HuH-7.5 (cell line): ENCODE data around the gene CD244.
"Not testable (repeated sequence)": the region's sequence is repeated elsewhere in the genome, so short reads cannot be mapped to it uniquely, and the experiment has no call there.

ENCODE experiments used
- DNase-seq: peaks from one replicate; pipeline ENCODE4 v3.0.0; 2011; ENCODE audit warnings: low spot score

CD244 gene, protein sequence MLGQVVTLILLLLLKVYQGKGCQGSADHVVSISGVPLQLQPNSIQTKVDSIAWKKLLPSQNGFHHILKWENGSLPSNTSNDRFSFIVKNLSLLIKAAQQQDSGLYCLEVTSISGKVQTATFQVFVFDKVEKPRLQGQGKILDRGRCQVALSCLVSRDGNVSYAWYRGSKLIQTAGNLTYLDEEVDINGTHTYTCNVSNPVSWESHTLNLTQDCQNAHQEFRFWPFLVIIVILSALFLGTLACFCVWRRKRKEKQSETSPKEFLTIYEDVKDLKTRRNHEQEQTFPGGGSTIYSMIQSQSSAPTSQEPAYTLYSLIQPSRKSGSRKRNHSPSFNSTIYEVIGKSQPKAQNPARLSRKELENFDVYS

DNA sequence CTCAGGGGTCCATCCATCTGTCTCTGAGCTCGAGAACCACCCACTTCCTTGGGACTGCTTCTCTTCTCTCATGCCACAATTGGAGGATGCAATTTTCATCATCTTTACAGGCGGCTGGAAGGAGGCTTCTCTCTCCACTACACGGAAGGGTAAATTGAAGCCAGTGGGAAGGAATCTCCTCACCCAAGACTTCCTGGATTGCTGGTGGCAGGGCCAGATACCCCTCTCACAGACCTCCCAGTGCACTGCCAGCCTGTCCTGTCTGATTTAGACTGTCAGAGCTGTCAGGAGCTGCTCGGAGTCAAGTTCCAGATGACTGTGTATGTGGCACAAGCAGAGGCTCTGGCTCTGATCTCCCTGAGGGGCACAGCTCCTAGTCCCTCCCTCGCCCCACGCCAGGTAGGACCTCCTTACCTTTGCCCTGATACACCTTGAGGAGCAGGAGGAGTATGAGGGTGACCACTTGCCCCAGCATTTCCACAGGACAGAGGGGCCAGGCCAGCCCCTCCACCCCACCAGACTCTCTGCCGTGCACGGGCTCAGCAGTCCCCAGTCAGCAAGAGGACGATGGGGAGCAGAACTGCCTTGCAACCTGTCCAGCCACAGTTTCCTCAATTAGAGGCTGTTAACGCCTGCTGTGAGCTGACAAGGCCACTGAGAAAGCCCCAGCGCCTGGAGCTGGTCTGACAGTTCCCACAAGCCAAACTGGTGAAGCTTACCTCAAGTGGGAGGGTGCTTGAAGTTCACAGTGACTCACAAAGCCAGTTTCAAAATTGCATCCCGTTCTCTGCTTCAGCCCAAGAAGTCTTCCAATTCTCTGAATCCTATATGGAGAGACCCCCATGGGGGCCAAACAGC is at the start of gene CD244:
TSS of gene CD244 (minus strand) at position 685 of the 858 bp plus-strand sequence. CDS start at position 475, 210 bp downstream.
- no peak for DNase-seq

DNA sequence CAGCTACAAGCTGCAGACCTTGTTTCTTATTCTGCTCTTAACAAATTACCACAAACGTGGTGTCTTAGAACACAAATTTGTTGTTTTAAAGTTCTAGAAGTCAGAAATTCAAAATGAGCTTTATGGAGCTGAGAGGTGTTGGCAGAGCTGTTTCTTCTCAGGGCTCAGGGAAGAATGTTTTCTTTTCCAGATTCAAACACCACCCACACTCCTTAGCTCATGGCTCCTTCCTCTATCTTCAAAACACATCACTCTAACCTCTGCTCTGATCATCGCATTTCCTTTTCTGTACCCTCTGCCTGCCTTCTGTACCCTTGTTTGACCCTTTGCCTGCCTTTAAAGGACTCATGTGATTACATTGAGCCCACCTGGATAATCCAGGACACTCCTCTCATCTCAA is 49.2 kb upstream of the CD244 start:
- no peak for DNase-seq

DNA sequence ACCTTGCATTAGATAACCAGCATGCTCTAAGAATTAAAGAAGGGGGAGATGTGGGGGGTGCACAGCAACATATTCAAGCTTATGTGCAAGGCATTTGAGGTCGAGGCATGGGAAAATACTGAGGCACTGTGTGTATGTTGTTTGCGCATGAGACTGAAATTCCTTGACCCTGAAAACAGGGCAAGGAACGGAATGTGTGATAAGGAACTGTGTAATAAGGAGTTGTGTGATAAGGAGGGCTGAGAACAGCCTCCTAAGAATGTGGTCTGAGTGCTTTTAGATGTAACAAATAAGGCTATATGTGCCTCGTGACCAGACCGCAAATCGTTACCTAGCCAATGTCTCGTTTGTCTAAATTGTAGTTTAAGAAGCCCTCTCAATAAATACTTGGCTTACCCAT is 48.8 kb upstream of the CD244 start:
- DNase-seq, result no peak

DNA sequence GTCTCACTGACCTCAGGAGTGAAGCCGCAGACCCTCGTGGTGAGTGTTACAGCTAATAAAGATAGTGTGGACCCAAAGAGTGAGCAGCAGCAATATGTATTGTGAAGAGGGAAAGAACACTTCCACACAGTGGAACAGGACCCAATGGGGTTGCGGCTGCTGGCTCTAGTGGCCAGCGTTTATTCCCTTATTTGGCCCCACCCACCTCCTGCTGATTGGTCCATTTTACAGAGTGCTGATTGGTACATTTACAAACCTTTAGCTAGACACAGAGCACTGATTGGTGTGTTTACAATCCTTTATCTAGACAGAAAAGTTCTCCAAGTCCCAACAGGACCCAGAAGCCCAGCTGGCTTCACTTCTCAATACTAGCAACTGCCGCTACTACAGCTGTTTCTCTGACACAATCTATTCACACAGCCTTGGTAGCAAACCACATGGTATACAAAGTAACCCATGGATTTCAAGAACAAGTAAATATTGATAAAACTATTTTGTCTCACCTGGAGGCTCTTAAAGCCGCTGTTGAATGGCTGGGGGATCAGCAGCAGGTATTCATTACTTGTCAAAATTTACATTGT is 47.6 kb upstream of the CD244 start:
- no peak for DNase-seq

DNA sequence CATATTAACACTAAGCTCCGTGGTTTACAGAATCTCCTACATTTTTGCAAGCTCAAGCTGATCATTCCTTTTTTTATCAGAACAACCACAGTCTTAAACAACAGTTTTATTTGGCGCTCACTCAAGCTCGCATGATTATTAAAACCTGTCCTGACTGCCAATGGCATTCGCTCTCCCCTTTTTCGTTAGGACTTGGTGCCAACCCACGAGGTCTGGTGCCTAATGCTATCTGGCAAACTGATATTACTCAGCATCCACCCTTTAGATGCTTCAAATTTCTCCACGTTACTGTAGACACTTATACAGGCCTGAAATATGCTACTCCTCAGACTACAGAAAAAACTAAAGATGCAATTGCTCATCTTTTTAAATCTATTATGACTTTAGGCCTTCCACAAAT is 45.3 kb upstream of the CD244 start:
- no peak for DNase-seq

DNA sequence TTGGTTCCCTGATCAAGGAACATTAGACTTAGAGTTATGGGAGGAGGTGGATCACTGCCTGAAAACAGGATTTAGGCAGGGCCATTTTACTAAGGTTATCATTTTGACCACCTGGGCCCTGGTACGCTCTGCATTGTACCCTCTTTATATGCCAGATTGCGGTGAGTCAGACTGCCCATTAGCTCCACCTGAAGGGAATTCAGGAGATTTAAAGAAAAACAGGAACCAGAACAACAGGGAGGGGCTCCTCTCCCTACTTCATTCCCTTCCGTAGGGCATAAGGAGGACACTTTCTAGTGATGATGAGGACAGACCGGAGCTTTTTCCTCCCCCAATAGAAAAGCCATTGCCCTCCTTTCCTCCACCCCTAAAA is 42.9 kb upstream of the CD244 start:
- no peak for DNase-seq

DNA sequence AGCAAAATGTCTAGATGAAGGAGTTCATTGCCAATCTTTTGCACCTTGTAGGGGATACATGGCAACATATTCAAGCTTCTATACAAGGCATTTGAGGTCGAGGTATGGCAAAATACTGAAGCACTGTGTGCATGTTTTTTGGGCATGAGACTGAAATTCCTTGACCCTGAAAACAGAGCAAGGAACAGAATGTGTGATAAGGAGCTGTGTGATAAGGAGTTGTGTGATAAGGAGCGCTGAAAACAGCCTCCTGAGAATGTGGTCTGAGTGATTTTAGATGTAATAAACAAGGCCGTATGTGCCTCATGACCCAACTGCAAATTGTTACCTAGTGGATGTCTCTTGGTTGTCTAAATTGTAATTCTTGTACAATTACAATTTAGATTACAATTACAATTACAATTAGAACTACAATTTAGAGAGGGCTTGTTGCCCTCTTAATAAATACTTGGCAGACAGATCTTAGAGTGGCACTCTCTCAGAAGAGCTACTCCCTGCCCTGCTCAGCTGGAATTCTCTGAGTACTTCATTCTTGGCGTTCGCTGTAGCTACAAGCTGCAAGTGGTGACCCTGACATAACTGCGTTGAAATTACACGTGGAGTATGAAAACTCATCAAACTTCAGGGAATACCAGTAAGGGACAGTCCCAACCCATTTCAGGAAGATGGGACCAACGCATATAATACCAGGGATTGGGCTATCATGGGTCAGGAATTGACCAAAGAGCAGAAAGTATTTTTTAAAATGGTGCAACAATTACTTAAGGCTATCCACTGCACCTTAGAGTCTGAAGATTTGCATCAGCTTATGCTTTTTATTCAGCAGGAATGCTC is 42.3 kb upstream of the CD244 start:
- no peak for DNase-seq

DNA sequence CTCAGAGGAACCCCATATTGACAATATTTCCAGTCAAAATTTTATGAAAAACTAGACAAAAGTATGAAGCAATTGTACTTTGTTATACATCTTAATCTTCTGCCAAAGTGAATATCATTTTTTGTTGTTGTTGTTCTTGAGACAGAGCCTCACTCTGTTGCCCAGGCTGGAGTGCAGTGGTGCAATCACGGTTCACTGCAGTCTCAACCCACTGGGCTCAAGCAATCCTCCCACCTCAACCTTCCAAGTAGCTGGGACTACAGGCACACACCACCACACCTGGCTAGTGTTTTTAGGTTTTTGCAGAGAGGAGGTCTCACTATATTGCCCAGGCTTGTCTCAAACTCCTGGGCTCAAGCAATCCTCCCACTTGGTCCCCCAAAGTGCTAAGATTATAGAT is 39.6 kb upstream of the CD244 start:
- not testable (repeated sequence) for DNase-seq

DNA sequence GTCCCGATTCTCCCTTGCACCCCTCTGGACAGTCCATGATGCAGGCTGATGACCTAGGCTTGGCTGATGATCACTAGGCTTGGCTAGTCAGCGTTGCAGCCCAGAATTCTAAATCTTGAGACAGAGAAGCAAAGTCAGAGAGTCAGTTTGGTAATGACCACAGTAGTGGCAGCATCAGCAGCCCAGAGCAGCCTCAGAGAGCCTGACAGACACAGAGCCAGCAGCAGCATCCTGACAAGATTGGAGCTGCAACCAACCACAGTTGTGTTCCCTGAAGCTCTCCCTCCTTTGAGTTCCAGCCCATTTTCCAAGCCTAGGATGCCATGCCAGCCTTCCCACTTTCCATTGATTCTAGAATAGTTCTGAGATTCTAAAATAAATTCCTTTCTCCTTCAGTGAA is 39.1 kb upstream of the CD244 start:
- DNase-seq, result no peak

DNA sequence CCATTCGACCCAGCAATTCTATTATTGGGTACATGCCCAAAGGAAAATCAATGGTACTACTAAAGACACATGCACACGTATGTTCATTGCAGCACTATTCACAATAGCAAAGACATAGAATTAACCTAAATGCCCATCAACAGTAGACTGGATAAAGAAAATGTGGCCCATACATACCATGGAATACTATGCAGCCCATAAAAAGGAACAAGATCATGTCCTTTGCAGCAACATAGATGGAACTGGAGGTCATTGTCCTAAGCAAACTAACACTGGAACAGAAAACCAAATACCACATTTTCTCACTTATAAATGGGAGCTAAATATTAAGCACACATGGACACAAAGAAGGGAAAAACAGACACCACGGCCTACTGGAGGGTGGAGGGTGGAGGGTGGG is 38.0 kb upstream of the CD244 start:
- DNase-seq, result not testable (repeated sequence)

DNA sequence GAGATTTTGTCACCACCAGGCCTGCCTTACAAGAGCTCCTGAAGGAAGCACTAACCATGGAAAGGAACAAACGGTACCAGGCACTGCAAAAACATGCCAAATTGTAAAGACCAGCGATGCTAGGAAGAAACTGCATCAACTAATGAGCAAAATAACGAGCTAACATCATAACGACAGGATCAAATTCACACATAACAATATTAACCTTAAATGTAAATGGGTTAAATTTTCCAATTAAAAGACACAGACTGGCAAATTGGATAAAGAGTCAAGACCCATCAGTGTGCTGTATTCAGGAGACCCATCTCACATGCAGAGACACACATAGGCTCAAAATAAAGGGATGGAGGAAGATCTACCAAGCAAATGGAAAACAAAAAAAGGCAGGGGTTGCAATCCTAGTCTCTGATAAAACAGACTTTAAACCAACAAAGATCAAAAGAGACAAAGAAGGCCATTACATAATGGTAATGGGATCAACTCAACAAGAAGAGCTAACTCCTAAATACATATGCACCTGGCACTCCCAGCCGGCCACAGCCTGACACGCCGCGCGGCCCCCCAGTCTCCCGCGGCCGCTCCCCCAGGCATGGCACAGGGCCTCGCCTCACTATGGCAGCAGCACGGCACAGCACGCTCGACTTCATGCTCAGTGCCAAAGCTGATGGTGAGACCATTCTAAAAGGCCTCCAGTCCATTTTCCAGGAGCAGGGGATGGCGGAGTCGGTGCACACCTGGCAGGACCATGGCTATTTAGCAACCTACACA is 31.9 kb upstream of the CD244 start:
- not testable (repeated sequence) for DNase-seq

DNA sequence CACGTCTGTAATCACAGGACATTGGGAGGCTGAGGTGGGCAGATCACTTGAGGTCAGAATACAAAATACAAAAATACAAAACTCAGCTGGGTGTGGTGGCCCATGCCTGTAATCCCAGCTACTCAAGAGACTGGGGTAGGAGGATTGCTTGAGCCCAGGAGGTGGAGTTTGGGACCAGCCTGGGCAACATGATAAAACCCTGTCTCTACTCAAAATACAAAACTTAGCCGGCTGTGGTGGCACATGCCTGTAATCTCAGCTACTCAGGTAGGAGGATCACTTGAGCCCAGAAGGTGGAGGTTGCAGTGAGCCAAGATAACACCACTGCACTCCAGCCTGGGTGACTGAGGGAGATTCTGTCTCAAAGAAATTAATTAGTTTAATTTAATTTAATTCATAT is 28.8 kb upstream of the CD244 start:
- DNase-seq, result no peak

DNA sequence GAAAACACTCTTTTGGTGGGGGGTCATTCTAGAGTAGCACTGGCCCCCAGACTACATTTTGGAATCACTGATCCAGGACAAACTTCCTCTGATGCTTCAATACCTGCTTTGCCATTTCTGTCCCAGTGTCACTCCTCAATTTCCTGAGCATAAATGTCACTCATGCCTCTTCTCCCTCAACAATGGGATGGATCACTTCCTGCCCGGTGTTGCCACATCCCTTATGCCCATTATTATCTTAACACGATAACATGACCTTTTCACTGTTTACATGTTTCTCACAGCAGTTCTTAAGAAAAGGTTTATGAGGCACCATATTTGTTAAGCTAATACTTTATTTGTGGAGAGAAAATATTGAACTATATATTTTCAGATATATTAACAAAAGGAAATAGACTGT is 26.2 kb upstream of the CD244 start:
- no peak for DNase-seq

DNA sequence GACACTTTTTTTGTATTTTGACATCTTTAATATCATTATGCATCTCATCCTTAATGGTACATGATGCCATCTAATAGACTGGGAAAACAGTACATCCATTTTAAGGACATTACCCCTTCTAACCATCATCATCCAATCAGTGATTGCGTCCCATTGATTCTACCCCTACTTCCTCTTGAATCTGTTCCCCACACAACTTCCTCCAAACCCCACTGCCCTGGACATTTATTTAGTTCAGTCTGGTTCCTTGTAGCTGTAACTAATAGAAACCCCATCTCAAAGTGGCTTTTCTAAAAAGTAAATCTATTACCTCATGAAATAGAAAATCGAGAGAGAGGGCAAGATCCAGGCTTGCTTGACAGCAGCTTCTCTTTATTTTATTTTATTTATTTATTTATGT is 24.4 kb upstream of the CD244 start:
- DNase-seq, result no peak

DNA sequence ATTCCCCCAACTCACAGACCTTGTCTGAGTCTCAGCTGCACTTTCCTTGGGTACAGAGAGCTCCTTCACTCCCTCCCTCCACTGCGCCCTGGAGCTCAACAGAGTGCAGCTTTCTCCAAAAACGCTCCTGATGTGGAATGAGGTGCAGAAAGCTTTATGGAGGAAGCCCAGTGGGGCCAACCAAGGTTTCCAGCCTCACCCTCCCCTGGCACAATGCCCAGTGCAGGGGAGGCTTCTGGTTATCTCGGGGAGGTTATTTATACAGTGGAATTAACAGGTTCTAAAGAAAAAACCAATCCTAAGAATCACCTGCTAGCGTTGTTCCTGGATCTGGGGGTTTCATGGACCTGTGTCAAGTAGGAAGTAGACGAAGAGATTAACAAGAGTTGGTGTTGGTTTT is 22.4 kb upstream of the CD244 start, which contains the start of gene ITLN1:
TSS of gene ITLN1 (minus strand) at position 139 of the 400 bp plus-strand sequence. CDS start 303 bp downstream, outside the sequence.
- no peak for DNase-seq

DNA sequence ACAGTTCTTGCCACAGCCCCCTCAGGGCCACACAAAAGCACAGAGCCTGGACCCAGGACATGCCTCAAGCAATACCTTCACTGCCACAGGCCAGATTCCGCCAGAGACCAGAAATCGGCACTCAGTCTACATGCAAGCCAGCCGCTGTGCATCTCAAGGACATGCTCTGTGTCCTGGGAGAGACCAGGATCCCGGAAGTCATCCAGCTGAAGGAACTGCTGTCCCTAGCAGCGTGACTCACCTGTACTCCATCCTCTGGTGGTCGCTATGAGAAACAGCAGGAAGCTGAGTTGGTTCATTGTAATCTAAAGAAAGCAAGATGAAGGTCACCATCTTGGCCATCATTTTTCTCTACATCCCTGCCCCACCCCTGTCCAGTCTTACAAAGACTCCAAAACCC is 21.9 kb upstream of the CD244 start:
- no peak for DNase-seq

DNA sequence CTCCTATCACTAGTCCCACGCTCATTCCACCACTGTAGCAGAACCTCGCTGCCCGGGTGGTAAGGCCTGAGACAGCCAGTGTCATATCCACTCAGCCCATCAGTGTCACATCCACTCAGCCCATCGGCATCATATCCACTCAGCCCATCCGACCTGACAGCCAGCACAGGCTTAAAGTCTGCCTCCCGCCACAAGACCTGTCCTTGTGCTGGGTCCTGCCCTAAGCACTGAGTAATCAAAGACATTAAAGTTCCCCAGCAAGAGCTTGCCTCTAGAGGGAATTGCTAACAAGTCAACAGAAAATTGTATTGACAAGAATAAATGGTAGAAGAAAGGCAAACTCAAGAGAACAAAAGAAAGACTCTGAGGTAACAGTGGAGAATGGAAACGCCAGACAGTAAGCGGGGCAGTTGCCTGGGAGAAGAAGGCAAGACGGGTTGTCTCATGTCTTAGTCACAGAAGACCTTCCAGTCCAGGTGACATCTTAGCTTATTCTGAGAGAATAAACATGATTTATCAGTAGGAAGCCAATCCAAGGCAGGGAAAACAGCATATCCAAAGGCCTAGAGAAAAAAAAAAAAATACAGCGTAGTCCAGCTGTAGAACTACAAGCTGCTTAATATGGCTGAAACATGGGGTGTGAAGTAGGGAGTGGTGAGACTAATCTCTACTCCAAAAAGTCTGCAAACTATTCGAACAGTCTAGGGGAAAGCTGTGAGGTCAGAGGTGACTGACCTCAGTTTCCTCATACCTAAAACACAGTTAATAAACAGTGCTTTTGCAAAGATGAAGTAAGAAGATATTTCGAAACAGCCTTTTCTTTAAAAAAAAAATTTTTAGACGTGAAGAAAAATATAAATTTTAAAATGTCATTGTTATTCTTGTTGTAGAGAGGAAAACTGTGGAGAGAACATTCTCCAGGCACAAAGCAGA is 21.2 kb upstream of the CD244 start:
- DNase-seq, result no peak

DNA sequence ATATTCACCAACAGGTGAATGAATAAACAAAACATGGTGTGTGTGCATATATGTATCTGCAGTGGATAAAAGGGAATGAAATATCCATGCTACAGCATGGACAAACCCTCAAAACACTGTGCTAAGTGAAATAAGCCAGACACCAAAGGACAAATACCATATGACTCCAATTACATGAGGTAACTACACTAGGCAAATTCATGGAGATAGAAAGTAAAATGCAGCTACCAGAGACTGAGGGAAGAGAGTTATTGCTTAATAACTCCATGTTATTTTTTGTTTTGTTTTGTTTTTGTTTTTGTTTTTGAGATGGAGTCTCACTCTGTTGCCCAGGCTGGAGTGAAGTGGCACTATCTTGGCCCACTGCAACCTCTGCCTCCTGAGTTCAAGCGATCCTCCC is 19.9 kb upstream of the CD244 start:
- DNase-seq, result no peak

DNA sequence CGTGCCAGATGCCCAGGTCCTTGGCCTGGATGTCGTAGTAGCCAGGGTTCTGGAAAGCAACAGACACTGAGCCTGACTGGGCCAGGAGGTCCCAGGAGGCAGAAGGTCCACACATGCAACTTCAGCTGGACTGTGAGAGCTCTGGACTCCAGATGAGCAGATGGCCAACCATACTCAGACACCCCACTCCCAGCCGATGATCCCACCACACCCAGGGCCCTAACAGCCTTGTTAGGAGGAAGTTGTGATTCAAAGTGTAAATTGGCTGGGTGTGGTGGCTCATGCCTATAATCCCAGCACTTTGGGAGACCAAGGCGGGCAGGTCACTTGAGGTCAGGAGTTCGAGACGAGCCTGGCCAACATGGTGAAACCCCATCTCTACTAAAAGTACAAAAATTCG is 18.6 kb upstream of the CD244 start:
- DNase-seq, result not testable (repeated sequence)

DNA sequence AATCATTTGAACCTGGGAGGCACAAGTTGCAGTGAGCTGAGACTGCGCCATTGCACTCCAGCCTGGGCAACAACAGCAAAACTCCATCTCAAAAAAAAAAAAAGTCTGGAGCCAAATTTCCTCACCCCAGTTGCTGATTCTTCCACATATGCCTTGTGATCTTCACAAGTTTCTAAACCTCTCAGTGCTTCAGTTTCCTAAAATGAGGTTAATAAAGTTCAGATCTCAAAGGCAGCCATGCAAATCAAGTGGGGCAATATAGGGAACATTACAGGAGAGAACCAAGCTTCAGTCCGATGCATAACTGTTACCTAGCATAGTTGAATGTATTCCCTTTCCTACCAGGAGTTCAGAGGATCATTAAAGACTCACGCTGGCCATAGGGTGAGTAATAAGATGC is 17.5 kb upstream of the CD244 start:
- DNase-seq, result no peak
